Activated CD4-positive, CD25-positive, alpha-beta regulatory T cell treated with anti-CD3 and anti-CD28 coated beads, Interleukin-2, amount 50 U/mL, for 72 hours (primary cell): Measurements from ENCODE around the gene CFAP46.
"Not testable (repeated sequence)": the region's sequence is repeated elsewhere in the genome, so short reads cannot be mapped to it uniquely, and the experiment has no call there.

Experiments
- DNase-seq: peaks from one replicate; pipeline ENCODE4 v3.0.0; 2021

Gene CFAP46

DNA sequence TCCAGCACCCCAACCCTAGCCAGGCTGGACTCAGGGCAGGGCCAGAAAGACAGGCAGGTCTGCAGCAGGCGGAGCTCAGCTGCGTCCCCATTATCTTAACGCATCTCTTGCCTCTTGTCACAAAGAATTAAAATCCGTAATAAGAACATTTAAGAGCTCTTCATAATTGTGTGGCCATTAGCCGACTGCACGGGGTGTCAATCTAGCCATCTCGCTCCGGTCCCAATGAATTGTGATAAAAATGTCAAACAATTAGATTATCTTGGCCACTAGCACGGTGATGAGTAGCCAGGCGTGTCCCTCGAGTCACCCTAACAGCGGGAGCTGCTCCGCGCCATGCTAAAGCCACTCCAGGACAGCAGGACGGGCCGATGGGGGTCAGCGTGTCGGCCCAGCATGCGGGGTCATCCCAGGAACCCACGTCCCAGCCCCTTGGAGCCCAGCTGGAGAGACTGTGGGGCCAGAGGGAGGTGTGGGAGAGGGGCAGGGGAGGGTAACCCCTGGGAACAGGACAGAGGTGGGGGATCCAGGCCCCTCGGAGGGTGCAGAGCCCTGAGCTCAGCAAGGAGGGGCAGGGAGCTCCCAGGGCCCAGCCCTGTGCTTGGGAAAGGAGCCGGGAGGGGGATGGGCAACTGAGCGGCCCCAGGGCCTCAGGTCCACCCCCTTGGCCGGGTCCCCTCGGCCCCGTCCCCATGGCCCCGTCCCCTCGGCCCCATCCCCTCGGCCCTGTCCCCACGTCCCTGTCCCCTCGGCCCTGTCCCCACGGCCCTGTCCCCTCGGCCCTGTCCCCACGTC lies 138.8 kb downstream of the CFAP46 start:
- no peak for DNase-seq

DNA sequence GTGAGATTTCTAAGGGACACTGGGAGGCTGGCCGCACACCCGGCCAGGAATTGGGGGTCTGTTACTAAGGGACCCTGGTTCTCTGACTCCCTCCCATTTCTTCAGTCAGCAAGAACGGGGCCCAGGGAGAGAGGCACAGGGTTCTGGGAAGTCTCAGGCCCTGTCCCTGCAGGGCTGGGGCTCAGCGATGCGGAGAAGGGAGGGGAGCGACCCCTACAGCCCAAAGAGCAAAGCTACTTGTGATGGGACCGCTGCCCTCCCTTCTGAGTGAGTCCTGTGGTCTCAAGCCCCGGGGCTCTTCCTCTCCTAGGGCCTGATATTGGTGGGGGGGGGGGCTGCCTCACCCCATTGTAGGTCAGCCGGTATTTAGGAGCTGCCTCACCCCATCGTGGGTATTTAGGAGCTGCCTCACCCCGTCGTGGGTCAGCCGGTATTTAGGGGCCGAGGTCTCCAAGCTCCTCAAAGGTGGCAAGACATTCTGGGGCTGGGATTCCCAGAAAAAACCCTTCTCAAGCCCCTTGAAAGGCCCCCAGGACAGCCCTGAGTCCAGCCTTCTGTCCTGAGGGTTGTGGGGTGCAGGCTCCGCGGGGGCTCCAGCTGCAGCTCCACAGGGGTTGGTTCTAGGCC lies 139.6 kb downstream of the CFAP46 start:
- DNase-seq, result no peak

DNA sequence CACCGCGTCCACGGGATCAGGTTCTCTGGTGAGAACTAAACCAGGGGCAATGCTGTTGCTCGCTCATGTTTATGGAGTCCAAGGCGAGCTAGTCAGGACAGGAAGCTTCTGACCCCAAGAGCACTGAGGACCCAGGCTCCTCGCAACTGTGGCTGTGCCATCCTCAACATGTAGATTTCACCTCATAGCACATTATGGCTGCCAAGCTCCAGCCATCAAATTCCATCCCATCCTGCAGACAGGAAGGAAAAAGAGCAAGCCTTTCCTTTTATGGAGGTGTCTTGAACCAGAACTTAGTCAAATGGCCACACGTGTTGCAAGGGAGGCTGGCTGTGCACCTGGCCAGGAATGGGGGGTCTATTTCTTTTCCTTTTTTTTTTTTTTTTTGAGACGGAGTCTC lies 140.3 kb downstream of the CFAP46 start:
- DNase-seq, result no peak

DNA sequence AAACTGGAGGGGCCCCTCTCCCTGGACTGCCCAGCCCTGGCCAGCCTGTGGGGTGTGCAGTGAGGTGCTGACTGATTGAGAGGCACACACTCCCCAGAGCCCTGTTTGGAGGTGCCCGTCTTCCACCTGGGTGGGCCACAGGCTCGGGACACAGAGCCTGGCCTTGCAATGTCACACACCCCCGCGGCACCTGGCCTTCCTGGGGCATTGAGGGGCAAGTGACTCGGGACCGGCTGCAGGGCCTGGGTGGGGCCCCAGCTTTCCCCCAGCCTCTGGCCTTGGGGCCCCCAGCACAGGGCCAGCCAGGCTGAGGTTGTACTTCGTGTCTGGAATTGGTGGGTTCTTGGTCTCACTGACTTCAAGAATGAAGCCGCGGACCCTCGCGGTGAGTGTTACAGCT lies 142.5 kb downstream of the CFAP46 start:
- no peak for DNase-seq

DNA sequence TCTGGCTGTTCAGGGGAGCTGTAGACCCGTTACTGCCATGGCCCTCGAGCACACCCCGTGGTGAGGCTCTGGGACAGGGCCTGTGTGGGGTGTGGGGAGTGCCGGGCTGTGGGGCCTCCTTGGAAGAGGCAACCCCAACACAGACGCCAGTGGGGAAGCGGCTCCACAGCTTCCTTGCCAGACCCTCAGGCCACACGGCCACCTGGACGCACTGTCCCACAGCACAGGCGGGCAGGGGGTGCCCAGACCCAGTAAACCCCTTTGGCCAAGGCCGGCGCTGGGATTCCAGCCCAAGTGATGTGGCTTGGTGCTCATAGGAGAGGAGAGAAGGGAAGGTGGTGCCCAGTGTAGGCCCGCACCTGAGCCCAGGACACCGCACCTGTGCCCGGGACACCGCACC lies 143.5 kb downstream of the CFAP46 start:
- no peak for DNase-seq

DNA sequence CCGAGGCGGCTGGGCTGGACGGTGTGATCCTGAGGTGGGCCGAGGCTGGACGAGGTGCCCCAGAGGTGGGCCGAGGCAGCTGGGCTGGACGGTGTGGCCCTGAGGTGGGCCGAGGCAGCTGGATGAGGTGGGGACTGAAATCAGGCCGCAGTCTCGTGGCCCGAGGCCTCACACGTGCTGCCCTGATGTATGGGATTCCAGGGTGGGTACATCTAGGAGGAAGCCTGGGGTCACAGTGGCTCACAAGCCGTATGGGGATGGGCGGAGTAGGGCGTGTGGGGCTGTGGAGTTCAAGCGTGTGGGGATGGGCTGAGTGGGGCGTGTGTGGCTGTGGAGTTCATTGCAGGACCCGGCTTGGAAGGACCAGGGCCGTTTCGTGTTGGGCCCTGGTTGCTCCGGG lies 144.0 kb downstream of the CFAP46 start:
- DNase-seq, result no peak

DNA sequence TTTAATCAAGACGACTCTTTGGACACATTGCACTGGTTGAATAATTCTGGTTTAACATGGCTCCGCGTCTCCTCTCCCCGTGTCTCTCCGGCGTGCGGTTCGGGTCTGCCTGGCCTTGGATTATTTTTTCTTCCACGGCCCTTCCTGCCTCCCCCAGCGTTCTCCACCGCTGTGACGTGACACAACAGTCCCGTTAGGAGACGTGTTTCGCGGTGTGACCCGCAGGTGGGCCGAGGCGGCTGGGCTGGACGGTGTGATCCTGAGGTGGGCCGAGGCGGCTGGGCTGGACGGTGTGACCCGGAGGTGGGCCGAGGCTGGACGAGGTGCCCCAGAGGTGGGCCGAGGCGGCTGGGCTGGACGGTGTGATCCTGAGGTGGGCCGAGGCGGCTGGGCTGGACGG lies 144.4 kb downstream of the CFAP46 start:
- DNase-seq, result not testable (repeated sequence)

DNA sequence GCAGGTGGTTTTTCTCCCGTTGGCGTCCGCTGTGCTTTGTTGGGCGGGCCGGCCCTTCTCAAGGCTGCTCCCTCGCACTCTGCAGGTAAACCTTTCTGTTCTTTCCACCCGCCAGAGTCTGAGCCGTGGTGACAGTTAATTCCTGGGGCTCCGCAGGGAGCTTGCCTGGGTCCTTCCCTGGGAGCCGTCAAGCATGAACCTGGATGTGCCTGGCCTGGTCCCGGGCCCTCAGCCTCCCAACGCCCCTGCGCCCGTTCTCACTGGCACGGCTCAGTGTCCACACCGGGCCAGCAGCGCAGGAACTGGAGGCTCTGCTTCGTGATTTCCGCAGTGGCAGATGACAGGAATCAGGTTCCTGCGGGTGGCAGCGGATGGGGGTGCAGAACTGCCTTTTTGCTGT lies 145.5 kb downstream of the CFAP46 start:
- no peak for DNase-seq

DNA sequence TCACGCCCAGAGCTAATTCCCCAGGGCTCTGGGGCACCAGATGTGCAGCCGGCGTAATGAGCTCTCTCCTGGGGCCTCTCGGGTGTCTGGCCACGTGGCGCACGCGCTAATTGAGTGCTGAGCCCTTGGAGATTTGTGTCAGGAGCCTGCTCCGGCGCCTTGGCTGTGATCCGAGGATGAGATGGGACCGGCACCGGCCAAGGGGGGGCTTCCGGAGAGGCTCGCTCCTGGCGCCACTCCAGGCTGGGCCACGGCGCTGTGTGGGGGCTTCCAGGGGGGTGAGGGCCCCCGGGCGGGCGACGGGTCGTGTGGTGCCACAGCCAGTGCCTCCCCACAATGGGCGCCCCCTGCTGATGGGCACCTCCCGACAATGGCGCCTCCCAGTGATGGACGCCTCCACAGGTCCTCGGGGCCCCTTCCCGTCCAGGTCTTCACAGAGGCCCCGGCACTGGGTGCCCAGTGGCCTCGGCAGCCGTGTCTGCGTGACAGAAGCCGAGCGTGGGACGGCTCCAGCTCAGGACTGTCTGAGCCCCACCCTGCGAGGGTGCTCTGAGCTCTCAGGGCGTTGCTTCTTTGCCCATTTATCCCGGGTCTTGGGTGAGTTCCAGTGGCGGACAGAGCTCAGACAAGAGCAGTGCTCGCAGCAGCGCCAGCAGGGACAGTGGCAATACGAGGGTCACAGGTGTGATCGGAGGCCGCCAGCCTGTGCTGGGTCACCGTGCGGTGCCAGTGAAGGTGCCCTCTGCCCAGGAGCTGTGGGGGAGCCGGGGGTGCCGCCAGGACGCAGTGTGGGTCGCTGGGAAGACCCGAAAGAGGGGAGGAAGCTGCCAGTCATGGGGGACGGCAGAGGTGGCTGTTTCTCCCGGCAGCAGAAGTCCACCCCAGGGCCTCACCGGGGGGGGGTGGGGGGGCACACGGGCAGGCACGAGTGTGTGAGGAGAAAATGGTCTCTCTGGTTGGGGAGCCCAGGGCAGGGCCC lies 148.2 kb downstream of the CFAP46 start:
- DNase-seq, result no peak

DNA sequence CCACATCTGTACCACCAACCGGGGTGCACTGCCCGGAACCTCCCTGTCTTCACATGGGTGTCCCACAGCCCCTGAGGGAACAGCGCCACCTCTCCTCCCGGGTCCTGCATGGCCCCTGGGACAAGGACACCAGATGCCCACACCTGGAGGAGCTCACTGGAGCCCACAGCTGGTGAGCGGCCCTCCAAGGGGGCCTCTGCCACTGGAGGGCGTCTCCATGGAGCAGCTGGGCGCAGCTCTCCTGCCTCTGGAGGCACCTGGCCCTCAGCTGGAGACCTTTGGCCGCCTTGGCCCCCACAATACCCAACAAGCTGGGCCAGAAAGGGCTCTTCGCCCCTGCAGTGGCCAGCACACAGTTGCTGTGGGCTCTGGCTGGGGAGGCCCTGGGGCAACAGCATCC lies 149.2 kb downstream of the CFAP46 start:
- no peak for DNase-seq

DNA sequence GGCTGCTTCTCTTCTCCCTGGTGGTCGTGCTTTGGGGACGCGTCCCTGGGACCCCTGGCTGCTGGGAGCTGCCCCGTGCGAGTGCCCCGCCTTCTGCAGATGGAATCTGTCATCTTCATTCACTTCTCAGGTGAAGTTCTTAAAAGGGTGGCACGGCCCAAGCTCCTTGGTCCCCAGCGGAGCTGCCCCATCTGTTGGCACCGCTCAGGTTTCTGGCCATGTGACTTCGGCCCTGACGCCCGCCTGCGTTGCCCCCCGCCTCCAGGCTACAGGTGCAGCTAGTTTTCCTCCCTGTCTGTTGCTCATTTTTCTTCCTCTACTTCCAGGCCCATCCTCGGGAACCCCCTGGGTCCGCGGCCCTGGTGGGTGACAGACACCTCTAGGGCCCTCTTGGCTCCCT lies 149.6 kb downstream of the CFAP46 start:
- no peak for DNase-seq

DNA sequence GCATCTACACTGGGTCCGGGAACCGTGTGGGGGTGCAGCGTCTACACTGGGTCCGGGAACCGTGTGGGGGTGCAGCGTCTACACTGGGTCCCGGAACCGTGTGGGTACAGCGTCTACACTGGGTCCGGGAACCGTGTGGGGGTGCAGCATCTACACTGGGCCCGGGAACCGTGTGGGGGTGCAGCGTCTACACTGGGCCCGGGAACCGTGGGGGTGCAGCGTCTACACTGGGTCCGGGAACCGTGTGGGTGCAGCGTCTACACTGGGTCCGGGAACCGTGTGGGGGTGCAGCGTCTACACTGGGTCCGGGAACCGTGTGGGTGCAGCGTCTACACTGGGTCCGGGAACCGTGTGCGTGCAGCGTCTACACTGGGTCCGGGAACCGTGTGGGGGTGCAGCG lies 150.3 kb downstream of the CFAP46 start:
- DNase-seq, result not testable (repeated sequence)

DNA sequence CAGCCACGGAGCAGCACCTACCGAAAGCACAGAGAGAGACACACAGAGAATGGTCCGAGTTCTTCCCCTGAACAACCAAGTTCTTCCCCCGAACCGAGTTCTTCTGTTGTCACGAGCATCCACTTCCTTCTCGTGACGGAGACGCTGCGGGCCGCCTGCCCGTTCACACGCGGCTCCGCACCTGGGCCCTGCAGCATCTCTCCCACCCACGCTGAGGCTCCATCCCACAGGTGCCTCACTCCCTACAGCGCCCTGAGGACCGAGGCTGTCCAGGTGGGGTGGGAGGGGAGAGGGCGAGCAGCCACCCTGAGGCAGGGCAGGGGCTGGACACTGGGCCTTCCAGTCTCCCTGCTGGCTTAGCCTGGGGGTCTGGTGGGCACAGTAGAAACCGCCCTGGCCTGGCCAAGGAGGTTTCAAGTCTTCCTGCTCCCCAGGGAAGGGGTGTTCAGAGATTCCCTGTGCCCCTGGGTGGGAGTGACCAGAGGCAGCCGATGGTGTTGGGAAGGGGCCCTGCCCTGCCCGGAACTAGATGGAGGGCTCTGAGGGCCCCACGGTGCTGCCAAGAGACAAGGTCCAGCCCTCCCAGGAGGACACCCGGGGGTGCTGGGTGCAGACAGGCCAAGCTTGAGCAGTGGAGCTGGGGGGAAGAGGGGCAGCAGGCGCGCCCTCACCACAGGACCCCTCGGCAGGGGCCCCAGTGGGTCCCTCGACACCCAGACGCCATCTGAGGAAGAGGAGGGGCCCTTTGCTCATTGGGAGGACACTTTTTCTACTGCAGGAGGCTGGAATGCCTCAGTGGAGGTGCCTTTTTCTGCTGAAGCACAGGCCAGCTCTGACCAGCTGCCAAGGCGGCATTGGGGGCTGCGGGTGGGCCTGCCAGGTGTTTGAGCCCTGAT lies 151.2 kb downstream of the CFAP46 start:
- DNase-seq, result no peak

DNA sequence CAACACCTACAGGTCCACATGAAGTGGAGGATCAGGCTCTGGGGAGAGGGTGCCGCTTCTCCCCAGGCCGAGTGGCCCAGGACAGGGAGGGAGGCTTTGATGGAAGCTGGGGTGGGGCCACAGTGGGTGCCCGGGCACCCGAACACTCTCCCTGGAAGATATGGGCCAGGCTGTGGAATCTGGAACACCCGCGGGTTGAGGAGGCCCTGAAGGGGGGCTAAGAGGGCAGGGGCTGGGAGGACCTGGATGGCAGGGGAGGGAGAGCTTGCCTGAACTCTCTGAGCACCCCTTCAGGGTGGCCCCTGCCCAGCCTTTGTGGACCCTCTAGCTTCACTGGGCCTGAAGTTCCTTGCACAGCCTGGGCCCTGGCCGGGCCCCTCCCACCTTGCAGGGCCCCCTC lies 151.9 kb downstream of the CFAP46 start:
- DNase-seq, result no peak

DNA sequence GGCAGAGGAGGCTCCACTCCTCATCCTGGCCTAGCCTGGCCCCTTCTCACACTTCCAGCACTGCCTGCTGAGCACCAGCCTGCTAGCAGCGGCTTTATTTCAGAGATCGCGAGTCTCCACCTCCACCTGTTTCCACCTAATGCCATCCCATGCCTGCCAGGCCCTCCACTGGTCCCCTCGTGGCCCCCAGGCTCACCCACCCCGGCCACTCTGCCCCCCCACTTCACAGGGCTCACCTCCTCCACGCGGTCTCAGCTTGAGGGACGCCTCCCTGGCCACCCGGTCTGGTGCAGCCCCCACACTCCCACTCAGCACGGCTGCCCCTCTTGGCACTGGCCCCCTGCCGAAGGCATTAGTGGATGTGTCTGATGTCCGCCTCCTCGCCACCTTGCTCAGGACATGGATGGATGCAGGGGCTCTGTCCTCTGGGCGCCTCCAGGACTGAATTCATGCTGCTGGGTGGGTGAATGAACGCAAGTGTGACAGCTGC lies 152.7 kb downstream of the CFAP46 start:
- no peak for DNase-seq

DNA sequence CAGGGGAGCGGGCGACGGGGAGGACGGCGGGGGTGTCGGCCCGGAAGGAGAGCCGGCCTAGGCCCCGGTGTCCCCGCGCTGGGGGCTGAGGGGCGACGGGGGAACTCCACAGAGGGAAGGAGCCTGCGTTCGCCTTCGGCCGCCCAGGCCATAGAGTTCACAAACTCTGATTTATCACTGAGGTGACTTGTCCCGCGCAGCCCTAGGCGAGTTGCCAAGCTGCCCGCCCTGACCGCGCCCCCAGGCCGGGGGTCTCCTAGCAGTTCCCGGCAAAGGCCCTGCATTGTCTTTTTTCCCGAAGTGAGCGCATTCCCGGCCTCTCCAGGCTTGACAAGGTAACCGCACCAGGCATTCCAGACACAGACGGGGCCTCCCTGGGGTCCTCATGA lies 153.5 kb downstream of the CFAP46 start:
- DNase-seq, result no peak

DNA sequence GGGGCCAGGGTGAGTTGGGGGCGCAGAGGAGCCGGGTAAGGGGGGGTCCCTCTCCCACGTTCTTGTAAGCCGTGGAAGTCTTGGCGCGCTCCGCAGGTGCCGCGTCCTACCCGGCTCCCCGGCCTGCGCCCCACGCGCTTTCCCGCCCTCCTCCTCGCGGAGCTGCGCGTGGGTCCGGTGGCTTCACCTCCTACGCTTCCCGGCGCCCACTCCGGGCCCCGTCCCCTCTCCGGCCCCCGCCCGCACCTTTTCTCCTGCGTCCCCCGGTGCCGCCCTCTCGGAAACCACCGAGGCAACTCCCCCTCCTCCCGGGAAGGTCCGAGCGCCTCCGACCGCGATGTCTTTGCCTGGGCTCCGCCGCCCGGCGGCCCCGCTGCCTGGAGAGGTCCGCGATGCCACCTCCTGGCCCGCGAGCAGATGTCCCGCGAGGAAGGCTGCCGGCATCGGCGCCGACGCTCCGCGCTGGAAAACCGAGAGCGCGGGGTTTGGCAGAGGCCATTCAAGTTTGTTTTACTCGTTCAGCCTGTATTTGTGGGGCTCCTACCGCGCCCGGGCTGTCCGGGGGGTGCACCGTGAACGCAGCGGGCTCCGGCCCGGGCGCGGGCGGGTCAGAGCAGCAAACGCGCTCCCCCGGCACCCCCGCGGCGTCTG lies 154.1 kb downstream of the CFAP46 start:
- DNase-seq, result no peak

DNA sequence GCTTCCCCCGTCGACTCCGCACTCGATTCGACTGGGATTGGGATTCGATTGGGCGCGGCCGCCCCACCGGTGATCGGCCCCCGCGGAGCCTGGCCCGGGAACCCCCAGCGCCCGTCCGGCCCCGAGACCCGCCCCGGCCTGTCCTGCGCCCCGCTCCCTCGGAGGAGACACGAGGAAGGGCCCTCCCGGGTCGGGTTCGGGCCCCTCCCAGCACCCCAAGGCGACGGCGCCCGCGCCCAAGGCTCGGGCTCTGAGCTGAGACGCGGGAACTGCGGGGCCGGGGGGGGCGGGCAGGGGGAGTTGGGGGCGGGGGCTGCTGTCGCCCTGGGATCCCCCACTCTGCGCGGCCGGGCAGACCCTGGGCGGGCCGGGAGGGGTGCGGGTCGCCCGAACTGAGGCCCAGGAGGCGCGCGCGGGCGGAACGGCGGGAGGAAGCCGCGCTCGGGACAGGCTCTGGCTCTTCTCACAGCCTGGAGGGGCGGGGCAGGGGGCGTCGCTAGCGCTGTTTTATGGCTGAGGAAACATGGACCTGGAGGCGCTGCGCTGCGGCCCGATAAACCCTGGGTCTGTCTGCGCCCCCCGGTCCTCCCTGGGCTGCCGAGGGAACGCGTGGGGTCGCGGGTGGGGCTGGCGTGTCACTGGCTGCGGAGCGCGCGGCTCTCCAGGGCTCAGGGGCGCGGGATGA lies 154.7 kb downstream of the CFAP46 start:
- no peak for DNase-seq

DNA sequence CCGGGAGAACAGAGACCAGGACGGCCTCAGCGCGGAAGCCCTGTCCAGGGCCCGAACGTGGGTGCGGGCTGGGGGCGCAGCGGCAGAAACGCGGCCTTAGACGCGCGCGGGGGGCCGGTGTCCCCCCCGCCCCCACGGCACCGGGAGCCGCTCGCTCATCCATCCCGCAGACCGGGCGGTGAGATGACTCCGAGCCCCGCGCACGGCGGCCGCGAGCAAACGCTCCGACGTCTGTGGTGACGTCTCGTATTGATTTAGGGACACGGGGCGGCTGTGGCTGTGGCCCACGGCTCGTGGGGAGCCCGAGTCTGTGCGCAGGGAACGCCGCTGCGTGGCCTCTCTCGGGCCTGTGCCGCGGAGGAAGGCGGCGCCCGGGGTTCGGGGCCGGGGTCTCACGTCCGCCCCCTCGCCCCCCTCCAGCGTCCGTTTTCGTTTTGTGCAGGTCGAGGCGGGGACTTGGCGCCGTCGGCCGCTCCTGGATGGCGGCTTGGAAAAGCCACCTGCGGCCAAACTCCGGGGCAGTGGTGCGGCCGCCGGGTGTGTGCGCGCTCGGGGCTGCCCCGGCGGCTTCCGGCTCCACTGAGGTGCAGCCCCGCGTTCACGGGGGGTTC lies 155.4 kb downstream of the CFAP46 start:
- no peak for DNase-seq

DNA sequence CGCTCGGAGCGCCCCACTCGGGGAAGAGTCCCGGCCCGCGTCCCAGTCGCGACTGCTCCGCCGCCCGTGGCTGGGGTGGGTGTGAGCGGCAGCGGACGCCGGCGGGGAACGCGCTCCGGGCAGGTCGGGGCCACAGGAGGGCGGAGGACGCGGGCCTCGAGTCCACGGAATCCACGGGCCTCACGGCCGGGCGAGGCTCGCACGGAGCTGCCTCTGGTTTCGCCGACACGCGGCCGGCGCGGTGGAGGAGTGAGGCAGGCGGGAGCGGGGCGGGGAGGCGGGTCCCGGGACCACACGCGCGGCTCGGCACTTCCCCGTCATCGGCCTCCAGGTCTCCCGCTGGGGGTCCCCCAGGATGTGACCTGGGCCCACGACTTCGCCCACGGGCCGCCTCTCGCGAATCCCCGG lies 155.9 kb downstream of the CFAP46 start:
- DNase-seq, result no peak
